ENCODE measurements around the gene ATG5.
A peak's percentile ranks its signal among the peaks of the same experiment; 100 is the strongest.

The ATG5 gene

GRCh38 chr6:106325336-106326178 lies at the start of gene ATG5:
TSS of gene ATG5 (minus strand) at chr6:106325760. CDS start at chr6:106316208, 9,552 bp downstream.
- DNase-seq (ENCODE audit: low read depth in 1 of 2, low spot score in 1 of 2): peak; percentile 99

GRCh38 chr6:106373502-106374239 lies 48.1 kb upstream of the ATG5 start:
- no peak for DNase-seq (ENCODE audit: low read depth in 1 of 2, low spot score in 1 of 2)

DNA sequence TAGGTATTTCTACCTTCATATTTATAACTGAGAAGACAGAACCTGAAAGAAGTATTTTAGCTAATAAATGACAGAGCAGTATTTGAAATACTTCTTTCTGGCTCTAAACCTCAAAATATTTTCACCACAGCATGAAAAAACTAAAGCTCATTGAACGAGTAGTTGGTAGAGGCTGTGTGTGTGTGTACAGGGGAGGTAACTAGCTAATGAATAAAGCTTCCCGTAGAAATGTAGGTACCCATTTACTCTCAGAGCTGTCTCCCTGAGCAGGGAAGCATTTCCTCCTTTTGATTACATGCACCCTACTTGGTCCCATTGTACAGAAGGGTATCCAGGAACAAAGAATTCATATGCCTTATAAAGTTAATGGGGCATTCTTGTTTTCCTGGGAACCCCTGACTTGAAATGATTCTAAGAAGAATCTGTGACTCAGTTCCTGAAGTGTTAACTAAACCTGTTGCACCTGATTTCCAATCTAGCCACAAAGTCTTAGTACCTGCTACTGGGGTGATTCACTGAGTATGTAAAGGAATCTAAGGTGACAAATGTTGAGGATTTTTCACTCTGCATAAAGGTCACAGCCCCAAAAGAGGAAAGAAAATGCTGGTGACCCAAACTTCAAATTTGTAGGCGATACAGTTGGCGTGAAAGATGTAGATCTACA lies 47.4 kb upstream of the ATG5 start:
- DNase-seq (ENCODE audit: low read depth in 1 of 2, low spot score in 1 of 2): no peak

GRCh38 chr6:106370639-106371038 lies 45.1 kb upstream of the ATG5 start:
- no peak for DNase-seq (ENCODE audit: low read depth in 1 of 2, low spot score in 1 of 2)

DNA sequence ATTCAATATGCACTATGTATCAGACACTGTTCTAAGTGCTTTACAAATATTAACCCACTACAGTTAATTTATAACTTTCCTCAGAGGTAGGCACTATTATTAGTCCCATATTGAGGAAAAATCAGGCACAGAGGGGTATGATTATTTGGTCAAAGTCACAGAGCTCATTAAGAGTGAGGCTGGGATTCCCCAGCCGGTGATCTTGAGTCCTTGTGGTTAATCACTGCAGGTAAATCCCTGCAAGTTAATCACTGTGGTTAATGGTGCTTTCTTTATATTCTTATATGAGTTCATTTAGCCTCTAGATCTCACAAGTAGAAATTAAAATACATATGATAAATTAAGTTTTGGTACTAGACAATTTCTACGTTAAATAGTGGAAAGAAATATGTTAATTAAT lies 44.2 kb upstream of the ATG5 start:
- DNase-seq (ENCODE audit: low read depth in 1 of 2, low spot score in 1 of 2): no peak

GRCh38 chr6:106363401-106364138 lies 38.0 kb upstream of the ATG5 start:
- DNase-seq (ENCODE audit: low read depth in 1 of 2, low spot score in 1 of 2): no peak

- DNase-seq (ENCODE audit: low read depth in 1 of 2, low spot score in 1 of 2): no peak
Measured at GRCh38 chr6:106360989-106361430, 35.5 kb upstream of the ATG5 start.

- peak; percentile 38 to 56 for DNase-seq (ENCODE audit: low read depth in 1 of 2, low spot score in 1 of 2)
Measured at GRCh38 chr6:106360410-106360988, 34.9 kb upstream of the ATG5 start, which contains the start of gene CRYBG1. TSS of gene CRYBG1 (plus strand) at chr6:106360717. CDS start at chr6:106360909, 192 bp downstream.

DNA sequence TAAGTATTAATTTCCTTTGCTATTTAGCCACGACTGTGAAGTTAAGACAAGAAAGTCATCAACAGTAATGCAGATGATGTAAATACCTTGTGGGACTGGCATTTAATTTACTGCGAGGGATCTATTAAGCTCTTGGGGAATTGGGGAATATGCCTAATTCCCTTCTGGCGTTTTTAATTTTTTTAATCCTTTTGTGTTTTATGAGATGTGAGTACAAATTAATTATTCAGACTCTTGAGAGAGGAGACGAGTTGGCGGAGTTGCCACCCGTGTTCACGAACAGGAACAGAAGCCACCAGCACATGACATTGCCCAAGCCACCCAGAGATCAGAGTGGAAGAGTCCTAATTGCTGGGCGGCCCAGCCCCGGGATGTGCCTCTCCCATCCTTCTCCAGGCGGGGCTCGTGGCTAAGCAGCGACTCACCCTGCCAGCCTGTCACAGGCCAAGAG lies 34.4 kb upstream of the ATG5 start:
- DNase-seq (ENCODE audit: low read depth in 1 of 2, low spot score in 1 of 2): no peak

GRCh38 chr6:106356378-106356777 lies 30.8 kb upstream of the ATG5 start:
- DNase-seq (ENCODE audit: low read depth in 1 of 2, low spot score in 1 of 2): no peak

DNA sequence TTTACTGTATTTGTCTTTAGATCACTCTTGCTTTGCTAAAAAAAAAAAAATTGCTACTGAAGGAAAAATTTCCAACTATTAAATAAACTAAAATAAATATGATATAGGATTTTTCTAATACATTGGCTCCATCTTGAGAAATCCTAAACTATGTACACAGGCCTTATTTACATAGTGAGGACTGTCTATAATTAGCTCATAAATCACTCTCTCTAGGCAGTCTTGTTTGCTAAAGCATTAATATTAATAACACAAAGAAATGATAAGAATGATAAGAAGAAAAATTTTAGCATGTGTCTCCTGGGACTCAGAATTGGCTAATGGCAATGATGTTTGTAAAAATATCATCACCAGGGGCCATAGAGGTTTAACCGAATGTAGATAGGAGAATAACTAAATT lies 21.7 kb upstream of the ATG5 start:
- DNase-seq (ENCODE audit: low read depth in 1 of 2, low spot score in 1 of 2): no peak

- DNase-seq (ENCODE audit: low read depth in 1 of 2, low spot score in 1 of 2): no peak
Measured at GRCh38 chr6:106339334-106340029, 13.9 kb upstream of the ATG5 start.

GRCh38 chr6:106334646-106335448 lies 9.3 kb upstream of the ATG5 start:
- DNase-seq (ENCODE audit: low read depth in 1 of 2, low spot score in 1 of 2): peak in 1 of 2 donors; percentile 5

- no peak for DNase-seq (ENCODE audit: low read depth in 1 of 2, low spot score in 1 of 2)
Measured at GRCh38 chr6:106324726-106325335, 729 bp downstream of the ATG5 start.

DNA sequence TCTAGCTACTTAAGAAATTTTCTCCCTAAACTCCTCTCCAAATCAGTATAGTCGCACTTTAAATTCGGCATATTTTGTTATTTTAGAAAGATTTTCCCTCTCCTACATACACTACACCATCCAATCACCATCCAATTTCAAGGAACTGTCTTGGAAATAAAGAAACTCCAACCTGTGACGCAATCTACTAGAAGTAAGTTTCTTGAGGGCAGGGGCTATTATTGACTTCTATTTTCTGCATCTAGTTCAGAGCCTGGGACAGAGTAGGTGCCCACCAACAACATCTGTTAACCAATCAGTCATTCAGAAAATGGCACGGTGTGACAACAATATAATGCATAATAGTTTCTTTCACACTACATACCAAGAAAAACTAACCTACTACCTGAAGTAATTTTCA lies 3.6 kb downstream of the ATG5 start:
- no peak for DNase-seq (ENCODE audit: low read depth in 1 of 2, low spot score in 1 of 2)

- no peak for DNase-seq (ENCODE audit: low read depth in 1 of 2, low spot score in 1 of 2)
Measured at GRCh38 chr6:106318851-106319250, 6.7 kb downstream of the ATG5 start.

DNA sequence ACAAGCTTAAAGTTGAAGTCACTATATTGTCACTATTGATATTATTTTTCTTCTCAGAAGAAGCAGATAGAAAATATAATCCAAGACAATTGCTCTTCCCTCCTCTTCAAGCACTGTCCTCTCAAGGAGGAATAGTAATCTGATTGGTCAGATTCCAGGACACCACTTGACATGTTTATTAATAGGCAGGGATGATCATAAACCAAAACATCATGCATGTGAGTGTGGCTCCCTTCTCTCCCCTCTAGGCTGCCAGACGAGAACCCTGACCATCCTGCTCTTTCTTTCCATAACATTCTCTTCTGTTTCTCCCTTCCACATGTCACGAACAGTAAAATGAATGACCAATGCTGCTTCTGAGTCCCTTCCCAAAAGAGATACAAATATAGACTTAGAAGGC lies 7.5 kb downstream of the ATG5 start:
- no peak for DNase-seq (ENCODE audit: low read depth in 1 of 2, low spot score in 1 of 2)

- no peak for DNase-seq (ENCODE audit: low read depth in 1 of 2, low spot score in 1 of 2)
Measured at GRCh38 chr6:106316375-106316766, 9.2 kb downstream of the ATG5 start.
